Breast epithelium (tissue), 3 donors: Measurements from ENCODE around the gene AJM1.

Experiments
- CTCF ChIP-seq, 3 donors: fragments of 450-650 bp; IDR thresholded peaks; one replicate each; pipeline ENCODE4 v1.5.1; 2016 to 2017; ENCODE audit warnings: antibody characterized with exemption in 3 of 3, mild to moderate bottlenecking in 3 of 3, moderate library complexity in 3 of 3
- POLR2AphosphoS5 ChIP-seq, 3 donors: sonication (generic); formaldehyde crosslinking; IDR thresholded peaks; one replicate each; pipeline ENCODE4 v1.6.1; 2017; ENCODE audit warnings: antibody characterized with exemption in 3 of 3

- TF ChIP-seq CTCF (IDR thresholded peaks at IDR 0.05): no peak
- TF ChIP-seq POLR2AphosphoS5 (IDR thresholded peaks at IDR 0.05): no peak
These were observed 40.0 kb downstream of the AJM1 start for GRCh38 chr9:136882109-136882946.
